HepG2 (cell line): ENCODE data around the gene SVIP. TPM values are rescaled to one million over a fixed set of nuclear protein-coding genes. Genes with fewer than 3 reads are reported as not detected.

Experiments
- ATAC-seq: fragments of 200-7000 bp; cut with Tn5 transposase; 3 replicates; pipeline ENCODE4 v1.9.1; 2020; ENCODE audit warnings: mild to moderate bottlenecking, moderate library complexity
- BruUV-seq: library from RNA; stranded (reverse); fragments of 400-500 nt; replicated peaks from 2 replicates; lab custom pipeline; 2021; lab: Mats Ljungman, UMichigan
- CTCF ChIA-PET: fragments of 300-600 bp; formaldehyde crosslinking; extraction: SDS; loops from one replicate; lab custom pipeline; 2021; ENCODE audit warnings: low total read pairs, inconsistent platforms, low intra/inter-chr PET ratio; lab: Yijun Ruan, JAX
- POLR2A ChIA-PET: fragments of 350-600 bp; sonication (Branson Sonifier 250); formaldehyde crosslinking; loops from one replicate; lab custom pipeline; 2020; ENCODE audit warnings: antibody characterized with exemption, inconsistent platforms; lab: Yijun Ruan, JAX
- DNase-seq: peaks from one replicate; pipeline ENCODE4 v3.0.0-alpha.2; 2015; ENCODE audit warnings: low spot score
- FAIRE-seq: peaks from 3 replicates; lab custom pipeline; 2011; peaks lifted over from hg19 to GRCh38; lab: Jason Lieb, UNC
- H2AFZ ChIP-seq: one replicate; pipeline ENCODE4 v1.6.1; 2011; ENCODE audit warnings: low read length, inconsistent platforms
- H3K27ac ChIP-seq: fragments of 300-600 bp; 3 replicates; pipeline ENCODE4 v1.8.0; 2011; ENCODE audit warnings: mixed run types, mild to moderate bottlenecking, mixed read lengths, low read length, inconsistent platforms; ENCODE audit not compliant: insufficient read depth; ENCODE audit errors: extremely low read length
- H3K27me3 ChIP-seq, 2 experiments: fragments of 200-600 bp in 1 of 2; 2 replicates in 1 of 2; 3 replicates in 1 of 2; pipeline versions ENCODE4 v1.6.0 to v1.8.0; 2011; ENCODE audit warnings: low read length in 2 of 2, mild to moderate bottlenecking in 2 of 2, moderate library complexity in 2 of 2, inconsistent platforms in 1 of 2; ENCODE audit not compliant: insufficient read depth in 2 of 2, control insufficient read depth in 1 of 2
- H3K36me3 ChIP-seq, 2 experiments: fragments of 200-600 bp in 1 of 2; replicated peaks in 1 of 2; 2 replicates in 1 of 2; 3 replicates in 1 of 2; pipeline versions ENCODE4 v1.5.1 to v1.8.0; 2011; ENCODE audit warnings: low read length in 2 of 2, inconsistent platforms in 1 of 2; ENCODE audit not compliant: insufficient read depth in 2 of 2, control insufficient read depth in 1 of 2
- H3K4me1 ChIP-seq: 2 replicates; pipeline ENCODE4 v1.5.1; 2012; ENCODE audit warnings: low read length, inconsistent platforms; ENCODE audit not compliant: insufficient read depth
- H3K4me2 ChIP-seq: 2 replicates; pipeline ENCODE4 v1.6.0; 2011; ENCODE audit warnings: low read depth, low read length, inconsistent platforms
- H3K4me3 ChIP-seq, 3 experiments: fragments of 200-600 bp in 1 of 3; sonication (generic), shearing (Covaris generic) in 1 of 3; replicated peaks in 1 of 3; 2 replicates each; pipeline ENCODE4 v1.5.1; 2011 to 2016; ENCODE audit warnings: low read length in 3 of 3, inconsistent platforms in 2 of 3, low read depth in 2 of 3, mild to moderate bottlenecking in 2 of 3, control low read depth in 1 of 3, mixed read lengths in 1 of 3; ENCODE audit not compliant: insufficient read depth in 1 of 3
- H3K79me2 ChIP-seq: one replicate; pipeline ENCODE4 v1.6.1; 2011; ENCODE audit warnings: low read length, inconsistent platforms; ENCODE audit not compliant: insufficient read depth
- H3K9ac ChIP-seq: 2 replicates; pipeline ENCODE4 v1.6.0; 2011; ENCODE audit warnings: mild to moderate bottlenecking, low read depth, low read length, inconsistent platforms; ENCODE audit not compliant: insufficient read depth
- H3K9me3 ChIP-seq: 2 replicates; pipeline ENCODE4 v1.5.1; 2012; ENCODE audit warnings: mild to moderate bottlenecking, low read length
- H4K20me1 ChIP-seq: 2 replicates; pipeline ENCODE4 v1.6.0; 2011; ENCODE audit warnings: inconsistent platforms, mild to moderate bottlenecking, low read length, moderate library complexity; ENCODE audit not compliant: insufficient read depth
- ATF7 ChIP-seq, 2 experiments: fragments of 450-650 bp in 1 of 2; sonication (generic) in 1 of 2; formaldehyde crosslinking in 1 of 2; IDR thresholded peaks; 2 replicates each; pipeline versions ENCODE4 v1.4.0 to v1.6.1; 2016 to 2020; ENCODE audit warnings: antibody characterized with exemption in 1 of 2, mild to moderate bottlenecking in 1 of 2, missing genetic modification reagents in 1 of 2
- CREB1 ChIP-seq, 2 experiments: fragments of 450-650 bp in 1 of 2; IDR thresholded peaks; 2 replicates each; pipeline ENCODE4 v1.6.1; 2016 to 2017; ENCODE audit warnings: control low read depth in 1 of 2, mild to moderate bottlenecking in 1 of 2, missing compliant biosample characterization in 1 of 2, missing genetic modification characterization in 1 of 2
- ZFP90 ChIP-seq: sonication (generic); formaldehyde crosslinking; IDR thresholded peaks from 2 replicates; pipeline ENCODE4 v1.8.0; 2022; ENCODE audit warnings: missing genetic modification reagents, mild to moderate bottlenecking, inconsistent platforms, borderline replicate concordance
- ZNF251 ChIP-seq: sonication (generic); formaldehyde crosslinking; IDR thresholded peaks from 2 replicates; pipeline ENCODE4 v1.9.0; 2021; ENCODE audit warnings: mild to moderate bottlenecking, missing genetic modification reagents
- ZNF282 ChIP-seq: fragments of 450-650 bp; IDR thresholded peaks from 2 replicates; pipeline ENCODE4 v1.6.1; 2018; ENCODE audit not compliant: partially characterized antibody
- WGBS: methylation state at CpG from one replicate; pipeline ENCODE4 v1.1.6; 2017; ENCODE audit warnings: low lambda C conversion rate; 5-methylcytosine and 5-hydroxymethylcytosine counted together
- in situ Hi-C: cut with HindIII; loops from 2 replicates; pipeline ENCODE4 v1.10.0; 2017; ENCODE audit warnings: low pct_unique_long_range_greater_than_20kb; ENCODE audit not compliant: extremely low pct_ligation_motif_present
- intact Hi-C: fragments of 100-400 bp; cut with micrococcal nuclease; formaldehyde crosslinking; loops from one replicate; pipeline ENCODE4 v1.10.0; 2022; ENCODE audit not compliant: unreplicated experiment
- polyA plus RNA-seq, 8 experiments: library from polyadenylated mRNA; depleted of rRNA in 3 of 8; stranded (reverse) in 7 of 8; unstranded in 1 of 8; fragments of >200 nt; fragmentation: Illumina TruSeq in 4 of 8; extraction: Trizol in 4 of 8; gene quantifications; 2 replicates each; pipeline versions ENCODE4 v1.2.1 to v1.2.3, GENCODE V29; 2011 to 2016; ENCODE audit warnings: low read depth in 4 of 8, missing spikeins in 1 of 8, mixed read lengths in 1 of 8; ENCODE audit not compliant: insufficient read depth in 1 of 8
- total RNA-seq, 5 experiments: library from RNA; depleted of rRNA; stranded (reverse); fragments of >200 nt; fragmentation: Illumina TruSeq; extraction: Trizol; gene quantifications; 2 replicates each; pipeline ENCODE4 v1.2.3, GENCODE V29; 2016; ENCODE audit warnings: low read depth in 1 of 5
- TF ChIP-seq, protein P1 (sequence below): IDR thresholded peaks from 2 replicates; pipeline ENCODE4 v1.6.1; 2016; ENCODE audit warnings: mild to moderate bottlenecking, missing biosample characterization, missing genetic modification reagents
- TF ChIP-seq, protein P2 (sequence below): sonication (generic); formaldehyde crosslinking; IDR thresholded peaks from 2 replicates; pipeline ENCODE4 v1.5.0; 2020; ENCODE audit warnings: mild to moderate bottlenecking, missing genetic modification reagents, borderline replicate concordance

SVIP gene
- total and polyA plus RNA-seq, 2 of the 13 experiments (the other 11 are each of a cell fraction or from before 2014, with no cell fraction given) = 6.3 to 27.2 TPM

DNA sequence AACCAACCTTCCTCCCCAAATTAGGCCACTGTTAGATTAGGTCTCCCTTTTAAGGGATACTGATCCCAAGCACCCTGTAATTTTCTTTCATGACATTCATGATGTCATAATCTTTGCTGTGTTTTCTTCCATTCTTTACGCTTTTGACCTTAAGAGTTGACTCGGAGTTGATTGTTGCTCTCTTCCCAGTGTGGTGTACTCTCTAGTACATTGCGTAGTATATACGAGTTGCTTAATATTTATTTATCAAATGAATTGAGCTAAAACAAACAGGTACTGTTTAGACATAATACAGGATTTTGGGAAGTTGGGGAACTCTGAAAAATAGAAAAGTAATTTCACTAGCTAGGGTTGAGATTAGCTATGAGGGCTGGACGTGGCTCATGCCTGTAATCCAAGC lies 49.8 kb downstream of the SVIP start:
- BruUV-seq = no TSS peak

More for the DNA sequence above, 49.8 kb downstream of the SVIP start:
- Histone ChIP-seq H3K79me2 (no peaks in the 10 kb centered on the region), H3K36me3 (no peaks in the 10 kb centered on the region), H3K4me1 (peaks cover 9% of the 10 kb centered on the region), H2AFZ (no peak overlapping the region), H3K27ac (no peak overlapping the region), H4K20me1 (no peaks in the 10 kb centered on the region), H3K27me3 (no peaks in the 10 kb centered on the region), H3K4me2 (no peak overlapping the region), H3K9ac (no peak overlapping the region), H3K4me3 (no peak overlapping the region), H3K9me3 (no peaks in the 10 kb centered on the region)
- in situ Hi-C loops = no loop called here
- no peak for TF ChIP-seq ZNF282
- TF ChIP-seq, protein P1, sequence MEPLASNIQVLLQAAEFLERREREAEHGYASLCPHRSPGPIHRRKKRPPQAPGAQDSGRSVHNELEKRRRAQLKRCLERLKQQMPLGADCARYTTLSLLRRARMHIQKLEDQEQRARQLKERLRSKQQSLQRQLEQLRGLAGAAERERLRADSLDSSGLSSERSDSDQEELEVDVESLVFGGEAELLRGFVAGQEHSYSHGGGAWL (CRISPR knock-in tag) = no peak
- no peak for TF ChIP-seq ZFP90
- TF ChIP-seq ATF7 (IDR thresholded peaks at IDR 0.05) = peak; percentile 68
- no peak for TF ChIP-seq ATF7 (CRISPR knock-in tag; IDR thresholded peaks at IDR 0.05)
- TF ChIP-seq, protein P2, sequence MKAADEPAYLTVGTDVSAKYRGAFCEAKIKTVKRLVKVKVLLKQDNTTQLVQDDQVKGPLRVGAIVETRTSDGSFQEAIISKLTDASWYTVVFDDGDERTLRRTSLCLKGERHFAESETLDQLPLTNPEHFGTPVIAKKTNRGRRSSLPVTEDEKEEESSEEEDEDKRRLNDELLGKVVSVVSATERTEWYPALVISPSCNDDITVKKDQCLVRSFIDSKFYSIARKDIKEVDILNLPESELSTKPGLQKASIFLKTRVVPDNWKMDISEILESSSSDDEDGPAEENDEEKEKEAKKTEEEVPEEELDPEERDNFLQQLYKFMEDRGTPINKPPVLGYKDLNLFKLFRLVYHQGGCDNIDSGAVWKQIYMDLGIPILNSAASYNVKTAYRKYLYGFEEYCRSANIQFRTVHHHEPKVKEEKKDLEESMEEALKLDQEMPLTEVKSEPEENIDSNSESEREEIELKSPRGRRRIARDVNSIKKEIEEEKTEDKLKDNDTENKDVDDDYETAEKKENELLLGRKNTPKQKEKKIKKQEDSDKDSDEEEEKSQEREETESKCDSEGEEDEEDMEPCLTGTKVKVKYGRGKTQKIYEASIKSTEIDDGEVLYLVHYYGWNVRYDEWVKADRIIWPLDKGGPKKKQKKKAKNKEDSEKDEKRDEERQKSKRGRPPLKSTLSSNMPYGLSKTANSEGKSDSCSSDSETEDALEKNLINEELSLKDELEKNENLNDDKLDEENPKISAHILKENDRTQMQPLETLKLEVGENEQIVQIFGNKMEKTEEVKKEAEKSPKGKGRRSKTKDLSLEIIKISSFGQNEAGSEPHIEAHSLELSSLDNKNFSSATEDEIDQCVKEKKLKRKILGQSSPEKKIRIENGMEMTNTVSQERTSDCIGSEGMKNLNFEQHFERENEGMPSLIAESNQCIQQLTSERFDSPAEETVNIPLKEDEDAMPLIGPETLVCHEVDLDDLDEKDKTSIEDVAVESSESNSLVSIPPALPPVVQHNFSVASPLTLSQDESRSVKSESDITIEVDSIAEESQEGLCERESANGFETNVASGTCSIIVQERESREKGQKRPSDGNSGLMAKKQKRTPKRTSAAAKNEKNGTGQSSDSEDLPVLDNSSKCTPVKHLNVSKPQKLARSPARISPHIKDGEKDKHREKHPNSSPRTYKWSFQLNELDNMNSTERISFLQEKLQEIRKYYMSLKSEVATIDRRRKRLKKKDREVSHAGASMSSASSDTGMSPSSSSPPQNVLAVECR (CRISPR knock-in tag) = no peak
- TF ChIP-seq ZNF251 (CRISPR knock-in tag) = no peak
- 0 out of 2 replicates have a peak, but pooled peaks have one; percentile 44 for TF ChIP-seq CREB1 (IDR thresholded peaks at IDR 0.05)
- TF ChIP-seq CREB1 (CRISPR knock-in tag; IDR thresholded peaks at IDR 0.05) = no peak
- intact Hi-C loops = no loop called here
- POLR2A ChIA-PET = interaction anchor here (0.6 kb wide), 1 partner anchor 33 kb away, joined by 3 read pairs; no protein-coding TSS in a partner anchor
- CTCF ChIA-PET = no interaction called here
- DNase-seq (peak; percentile 4), FAIRE-seq (no peak), ATAC-seq (no peak)
- WGBS = 90% methylated on average over 5 of the region's 5 CpGs
